Activated naive CD4-positive, alpha-beta T cell treated with anti-CD3 and anti-CD28 coated beads, Interleukin-2, amount 10 ng/mL, durations not matched to agents 7 days and 5 days (primary cell): ENCODE data around the gene SCN9A.

Experiments
- CTCF ChIA-PET: fragments of 350-600 bp; sonication (Branson Sonifier 250); formaldehyde crosslinking; loops from one replicate; lab custom pipeline; 2021; ENCODE audit warnings: antibody characterized with exemption; lab: Charles Lee
- DNase-seq: peaks from one replicate; pipeline ENCODE4 v3.0.0-alpha.2; 2020
- H3K27ac Mint-ChIP-seq: one replicate; pipeline ENCODE4 v1.8.0; 2021; ENCODE audit warnings: mild to moderate bottlenecking, moderate library complexity, mixed read lengths
- H3K27me3 Mint-ChIP-seq: one replicate; pipeline ENCODE4 v1.8.0; 2021; ENCODE audit warnings: mild to moderate bottlenecking, mixed read lengths
- H3K36me3 Mint-ChIP-seq: one replicate; pipeline ENCODE4 v1.8.0; 2021; ENCODE audit warnings: mixed read lengths
- H3K4me1 Mint-ChIP-seq: one replicate; pipeline ENCODE4 v1.8.0; 2021; ENCODE audit warnings: mixed read lengths
- H3K4me3 Mint-ChIP-seq: one replicate; pipeline ENCODE4 v1.8.0; 2021; ENCODE audit warnings: mild to moderate bottlenecking, moderate library complexity, mixed read lengths
- H3K9me3 Mint-ChIP-seq: one replicate; pipeline ENCODE4 v1.8.0; 2021; ENCODE audit warnings: mixed read lengths

Gene SCN9A

GRCh38 chr2:166285215-166285614, 90.5 kb downstream of the SCN9A start:
- Mint-ChIP-seq H3K36me3 (no peaks in the 10 kb centered on the region), H3K27ac (no peak overlapping the region), H3K4me3 (no peak overlapping the region), H3K4me1 (no peaks in the 10 kb centered on the region), H3K9me3 (peaks cover 6% of the 10 kb centered on the region), H3K27me3 (no peaks in the 10 kb centered on the region)
- CTCF ChIA-PET, result no interaction called here
- DNase-seq, result no peak

DNA sequence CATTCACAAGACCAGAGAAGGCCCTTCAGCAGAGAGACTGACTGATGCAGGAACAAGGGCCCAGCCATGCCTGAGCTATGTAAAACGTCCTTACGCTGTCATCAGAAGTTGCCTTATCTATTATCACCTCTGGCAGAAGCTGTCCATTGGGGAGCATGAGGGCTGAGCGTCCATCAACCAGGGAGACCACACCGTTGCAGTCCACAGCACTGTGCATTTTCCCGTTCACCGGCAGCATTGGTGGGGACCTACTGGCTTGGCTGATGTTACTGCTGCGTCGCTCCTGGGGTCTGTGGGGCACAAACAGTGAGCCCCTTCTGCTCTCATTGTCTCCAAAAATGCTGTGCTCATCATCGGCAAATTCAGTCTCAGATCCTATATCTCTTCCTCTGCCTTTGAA, 91.4 kb downstream of the SCN9A start:
- no peaks in the 10 kb centered on the region for H3K4me1 Mint-ChIP-seq
- no peak overlapping the region for H3K4me3 Mint-ChIP-seq
- H3K27me3 Mint-ChIP-seq, result no peaks in the 10 kb centered on the region
- CTCF ChIA-PET, result no interaction called here
- no peak overlapping the region for H3K27ac Mint-ChIP-seq
- H3K36me3 Mint-ChIP-seq, result no peaks in the 10 kb centered on the region
- no peak for DNase-seq
- H3K9me3 Mint-ChIP-seq, result no peaks in the 10 kb centered on the region

DNA sequence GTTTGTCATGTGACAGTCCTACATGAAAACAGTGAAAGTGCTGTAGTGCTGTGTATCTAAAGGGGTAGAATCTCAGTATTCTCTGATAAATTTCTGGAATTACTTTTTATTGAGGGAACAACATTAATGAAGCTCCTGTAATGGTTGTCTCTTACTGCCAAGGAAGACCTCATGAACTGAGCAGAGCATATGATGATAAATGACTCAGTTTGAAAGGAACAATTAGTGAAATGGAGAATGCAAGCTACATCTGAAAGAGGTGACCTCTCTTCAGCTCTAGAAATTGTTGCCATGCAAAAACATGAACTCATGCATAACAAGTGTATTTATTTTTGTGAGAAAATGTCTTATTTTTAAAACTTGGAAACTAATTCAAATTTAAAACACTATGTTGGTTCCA, 93.6 kb downstream of the SCN9A start:
- CTCF ChIA-PET, result no interaction called here

GRCh38 chr2:166278856-166279255, 96.9 kb downstream of the SCN9A start:
- Mint-ChIP-seq H3K36me3 (no peaks in the 10 kb centered on the region), H3K4me1 (no peaks in the 10 kb centered on the region), H3K9me3 (no peaks in the 10 kb centered on the region), H3K4me3 (no peak overlapping the region), H3K27me3 (no peaks in the 10 kb centered on the region), H3K27ac (no peak overlapping the region)
- CTCF ChIA-PET, result no interaction called here
- no peak for DNase-seq

More for the DNA sequence above, 93.6 kb downstream of the SCN9A start:
- DNase-seq, result no peak
- Mint-ChIP-seq H3K4me1 (no peaks in the 10 kb centered on the region), H3K27ac (no peak overlapping the region), H3K9me3 (no peaks in the 10 kb centered on the region), H3K27me3 (no peaks in the 10 kb centered on the region), H3K36me3 (no peaks in the 10 kb centered on the region), H3K4me3 (no peak overlapping the region)

GRCh38 chr2:166270376-166270775, 105.4 kb downstream of the SCN9A start:
- no peak overlapping the region for H3K27ac Mint-ChIP-seq
- H3K27me3 Mint-ChIP-seq, result no peaks in the 10 kb centered on the region
- H3K4me1 Mint-ChIP-seq, result no peaks in the 10 kb centered on the region
- no peak overlapping the region for H3K4me3 Mint-ChIP-seq
- CTCF ChIA-PET, result no interaction called here
- H3K9me3 Mint-ChIP-seq, result no peaks in the 10 kb centered on the region
- no peak for DNase-seq
- no peaks in the 10 kb centered on the region for H3K36me3 Mint-ChIP-seq

DNA sequence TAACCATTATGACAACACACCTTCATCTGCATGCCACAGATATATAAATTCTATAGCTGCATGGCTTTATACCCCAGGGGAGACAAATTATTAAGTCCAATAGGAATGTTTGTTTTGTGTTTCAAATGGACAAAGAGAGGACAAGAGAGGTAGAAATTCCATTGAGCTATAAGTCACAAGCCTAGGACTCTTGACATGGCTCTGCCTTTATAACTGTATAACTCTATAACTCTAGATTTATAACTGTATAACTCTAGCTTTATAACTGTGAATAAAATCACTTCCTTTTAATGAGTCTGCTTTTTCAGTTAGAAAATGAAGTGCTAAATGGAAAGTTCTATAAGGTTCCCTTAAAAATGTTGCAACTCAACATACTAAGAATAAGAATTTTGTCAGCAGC, 106.4 kb downstream of the SCN9A start:
- CTCF ChIA-PET, result no interaction called here
- H3K27ac Mint-ChIP-seq, result no peak overlapping the region
- no peaks in the 10 kb centered on the region for H3K4me1 Mint-ChIP-seq
- H3K4me3 Mint-ChIP-seq, result no peak overlapping the region
- no peaks in the 10 kb centered on the region for H3K27me3 Mint-ChIP-seq
- no peaks in the 10 kb centered on the region for H3K9me3 Mint-ChIP-seq
- no peaks in the 10 kb centered on the region for H3K36me3 Mint-ChIP-seq
- no peak for DNase-seq

- Mint-ChIP-seq H3K4me3 (no peak overlapping the region), H3K36me3 (no peaks in the 10 kb centered on the region), H3K27ac (no peak overlapping the region), H3K9me3 (no peaks in the 10 kb centered on the region), H3K27me3 (no peaks in the 10 kb centered on the region), H3K4me1 (no peaks in the 10 kb centered on the region)
- DNase-seq, result no peak
- CTCF ChIA-PET, result no interaction called here
Observed at GRCh38 chr2:166257859-166258258, 117.9 kb downstream of the SCN9A start.

GRCh38 chr2:166256896-166257295, 118.8 kb downstream of the SCN9A start:
- no peak overlapping the region for H3K4me3 Mint-ChIP-seq

DNA sequence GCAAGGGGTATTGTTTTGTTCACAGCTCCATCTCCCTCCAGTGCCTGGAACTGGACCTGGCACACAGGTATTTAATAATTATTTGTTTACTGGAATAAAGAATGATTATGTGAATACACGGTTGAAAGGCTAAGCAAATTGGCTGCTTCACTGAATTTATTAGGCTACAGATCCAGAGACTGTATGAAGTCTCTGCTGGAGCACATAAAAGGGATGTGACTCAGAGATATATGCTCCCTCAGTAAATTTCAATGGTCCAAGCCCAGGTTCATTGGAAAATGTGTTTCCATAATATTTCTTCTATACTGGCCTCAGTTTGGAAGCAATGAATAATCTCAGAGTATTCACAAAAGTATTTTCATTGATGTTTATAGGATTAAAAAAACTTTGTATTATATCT, 126.4 kb downstream of the SCN9A start:
- Mint-ChIP-seq H3K4me1 (no peaks in the 10 kb centered on the region), H3K9me3 (no peaks in the 10 kb centered on the region), H3K36me3 (no peaks in the 10 kb centered on the region)

More at GRCh38 chr2:166256896-166257295, 118.8 kb downstream of the SCN9A start:
- CTCF ChIA-PET, result no interaction called here
- H3K4me1 Mint-ChIP-seq, result no peaks in the 10 kb centered on the region
- no peaks in the 10 kb centered on the region for H3K27me3 Mint-ChIP-seq
- no peaks in the 10 kb centered on the region for H3K36me3 Mint-ChIP-seq
- H3K9me3 Mint-ChIP-seq, result no peaks in the 10 kb centered on the region
- no peak for DNase-seq
- H3K27ac Mint-ChIP-seq, result no peak overlapping the region

GRCh38 chr2:166246901-166247300, 128.8 kb downstream of the SCN9A start:
- CTCF ChIA-PET, result no interaction called here
- no peaks in the 10 kb centered on the region for H3K9me3 Mint-ChIP-seq
- H3K27me3 Mint-ChIP-seq, result no peaks in the 10 kb centered on the region
- no peaks in the 10 kb centered on the region for H3K4me1 Mint-ChIP-seq
- H3K4me3 Mint-ChIP-seq, result no peak overlapping the region
- no peak for DNase-seq
- no peak overlapping the region for H3K27ac Mint-ChIP-seq
- no peaks in the 10 kb centered on the region for H3K36me3 Mint-ChIP-seq

More for the DNA sequence above, 126.4 kb downstream of the SCN9A start:
- CTCF ChIA-PET, result no interaction called here
- Mint-ChIP-seq H3K4me3 (no peak overlapping the region), H3K27ac (no peak overlapping the region), H3K27me3 (no peaks in the 10 kb centered on the region)
- no peak for DNase-seq

DNA sequence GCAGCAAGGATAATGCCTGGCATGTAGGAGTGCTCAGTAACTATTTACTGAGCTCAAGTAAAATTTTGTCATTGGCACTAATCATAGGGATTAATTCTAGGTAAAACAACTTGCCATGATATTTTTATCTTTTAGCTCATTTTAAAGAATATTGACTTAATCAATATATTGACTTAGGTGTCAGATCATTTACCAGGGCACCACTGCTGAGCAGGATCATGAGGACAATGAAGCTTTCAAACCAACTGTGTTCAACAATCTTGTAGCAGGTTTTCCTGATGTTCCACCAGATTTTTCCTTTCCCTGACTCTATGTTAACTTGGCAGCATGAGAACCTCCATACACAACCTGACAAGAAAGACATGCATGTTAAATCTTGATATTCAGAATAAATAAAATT, 133.4 kb downstream of the SCN9A start:
- CTCF ChIA-PET, result no interaction called here
- no peaks in the 10 kb centered on the region for H3K9me3 Mint-ChIP-seq
- no peak overlapping the region for H3K4me3 Mint-ChIP-seq
- H3K27ac Mint-ChIP-seq, result no peak overlapping the region
- no peaks in the 10 kb centered on the region for H3K27me3 Mint-ChIP-seq
- H3K4me1 Mint-ChIP-seq, result no peaks in the 10 kb centered on the region
- no peak for DNase-seq
- no peaks in the 10 kb centered on the region for H3K36me3 Mint-ChIP-seq

GRCh38 chr2:166240387-166241313, 135.1 kb downstream of the SCN9A start:
- H3K4me3 Mint-ChIP-seq, result no peak overlapping the region
- no peak for DNase-seq
- CTCF ChIA-PET, result no interaction called here
- no peaks in the 10 kb centered on the region for H3K27me3 Mint-ChIP-seq
- H3K4me1 Mint-ChIP-seq, result no peaks in the 10 kb centered on the region
- H3K9me3 Mint-ChIP-seq, result no peaks in the 10 kb centered on the region
- H3K27ac Mint-ChIP-seq, result no peak overlapping the region
- no peaks in the 10 kb centered on the region for H3K36me3 Mint-ChIP-seq

DNA sequence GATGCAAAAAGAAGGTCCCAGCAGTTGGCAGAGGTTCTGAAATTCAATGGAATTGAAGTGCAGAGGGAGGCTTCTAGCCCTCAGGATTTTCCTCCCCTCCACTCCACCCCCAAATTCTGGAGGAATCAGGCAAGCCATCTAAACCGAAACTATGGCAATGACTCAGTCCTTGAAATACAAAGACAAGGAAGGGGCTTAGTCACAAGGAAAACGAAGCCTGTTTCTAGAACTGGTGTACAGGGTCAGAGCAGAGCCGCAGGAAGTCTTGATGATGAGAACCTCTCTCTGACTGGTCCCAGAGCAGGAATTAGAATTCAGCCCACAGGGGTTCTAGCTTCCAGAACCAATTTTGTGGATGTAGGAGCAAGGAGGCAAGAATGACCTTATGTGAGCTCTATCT, 136.2 kb downstream of the SCN9A start:
- Mint-ChIP-seq H3K4me1 (no peaks in the 10 kb centered on the region), H3K9me3 (no peaks in the 10 kb centered on the region), H3K27me3 (no peaks in the 10 kb centered on the region), H3K27ac (no peak overlapping the region), H3K4me3 (no peak overlapping the region), H3K36me3 (no peaks in the 10 kb centered on the region)
- DNase-seq, result no peak
- CTCF ChIA-PET, result no interaction called here

DNA sequence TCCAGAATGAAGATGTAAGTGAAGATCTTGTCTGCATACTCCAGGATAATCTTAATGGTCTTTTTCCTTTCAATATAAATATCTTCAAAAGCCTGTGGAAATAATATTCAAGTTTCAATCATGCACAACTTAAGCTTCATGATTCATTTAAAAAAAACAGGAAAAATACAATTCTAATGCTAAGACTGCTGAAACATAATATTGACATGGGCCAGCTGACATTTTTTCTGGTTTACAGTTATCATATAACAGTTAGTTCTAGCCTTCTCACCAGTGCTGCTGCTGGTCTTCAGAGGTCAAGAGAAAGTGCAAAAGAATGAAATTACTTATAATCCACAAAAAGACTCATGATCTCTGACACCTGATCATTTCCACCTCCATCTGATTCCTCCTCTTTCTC, 137.6 kb downstream of the SCN9A start:
- H3K9me3 Mint-ChIP-seq, result no peaks in the 10 kb centered on the region
- CTCF ChIA-PET, result no interaction called here
- H3K4me1 Mint-ChIP-seq, result no peaks in the 10 kb centered on the region
- no peaks in the 10 kb centered on the region for H3K36me3 Mint-ChIP-seq
- DNase-seq, result no peak
- H3K27ac Mint-ChIP-seq, result no peak overlapping the region
- no peaks in the 10 kb centered on the region for H3K27me3 Mint-ChIP-seq
- H3K4me3 Mint-ChIP-seq, result no peak overlapping the region

- CTCF ChIA-PET, result no interaction called here
- Mint-ChIP-seq H3K4me3 (no peak overlapping the region), H3K4me1 (no peaks in the 10 kb centered on the region), H3K9me3 (no peaks in the 10 kb centered on the region), H3K27me3 (no peaks in the 10 kb centered on the region), H3K27ac (no peak overlapping the region), H3K36me3 (no peaks in the 10 kb centered on the region)
- no peak for DNase-seq
Observed at GRCh38 chr2:166234112-166234846, 141.5 kb downstream of the SCN9A start.
